Stimulated activated CD4-positive, alpha-beta T cell treated with anti-CD3 and anti-CD28 coated beads, Interleukin-4, amount 100 ng/mL, for 1 hour (primary cell): Measurements from ENCODE around the gene VMA21.

Experiments used
- DNase-seq: peaks from one replicate; pipeline ENCODE4 v3.0.0-alpha.2; 2020

The VMA21 gene

DNA sequence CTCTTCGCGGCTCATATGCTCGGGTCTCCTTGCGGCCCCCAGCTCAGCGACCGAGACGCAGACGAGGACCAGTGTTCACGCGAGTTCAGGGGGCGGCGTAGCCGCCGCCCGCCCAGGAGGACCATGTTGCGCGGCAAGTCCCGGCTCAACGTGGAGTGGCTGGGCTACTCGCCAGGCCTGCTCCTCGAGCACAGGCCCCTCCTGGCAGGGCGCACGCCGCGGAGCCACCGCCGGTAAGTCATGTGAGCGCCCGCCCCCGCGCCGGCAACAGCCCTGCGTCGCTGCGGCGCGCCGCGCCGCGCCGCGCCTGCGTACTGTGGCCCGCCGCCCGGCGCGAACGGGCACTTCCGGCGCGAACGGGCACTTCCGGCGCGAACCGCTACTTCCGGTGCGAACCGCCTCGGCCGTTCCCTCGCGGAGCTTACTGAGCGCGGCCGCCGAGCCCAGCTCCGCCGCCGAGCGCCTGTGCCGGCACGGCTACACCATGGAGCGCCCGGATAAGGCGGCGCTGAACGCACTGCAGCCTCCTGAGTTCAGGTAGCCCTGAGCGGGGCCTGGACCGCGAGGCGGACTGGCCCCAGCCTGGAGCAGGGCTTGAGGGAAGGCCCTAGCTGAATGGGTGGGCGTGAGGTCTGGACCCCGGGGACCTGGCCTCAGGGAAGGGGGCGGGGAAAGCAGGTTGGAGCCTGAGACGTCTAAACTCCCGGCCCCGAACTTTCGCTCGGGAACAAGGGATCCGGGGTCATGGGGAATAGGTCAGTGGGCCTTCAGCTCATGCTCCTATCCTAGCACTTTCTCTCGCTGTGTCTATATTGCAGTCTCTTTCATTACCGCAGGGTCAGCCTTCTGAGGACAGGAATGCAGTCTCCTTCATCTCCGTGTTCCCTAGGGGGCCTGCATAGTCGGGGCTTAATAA is at the start of gene VMA21:
Gene VMA21 (plus strand): TSS at position 382 of the 916 bp plus-strand sequence. CDS start 103 bp downstream, at position 485.
- DNase-seq: peak; percentile 84

GRCh38 chrX:151359341-151359740 is 37.7 kb upstream of the VMA21 start:
- no peak for DNase-seq

- DNase-seq: peak; percentile 45
Observed at GRCh38 chrX:151359931-151360871, 36.8 kb upstream of the VMA21 start.

DNA sequence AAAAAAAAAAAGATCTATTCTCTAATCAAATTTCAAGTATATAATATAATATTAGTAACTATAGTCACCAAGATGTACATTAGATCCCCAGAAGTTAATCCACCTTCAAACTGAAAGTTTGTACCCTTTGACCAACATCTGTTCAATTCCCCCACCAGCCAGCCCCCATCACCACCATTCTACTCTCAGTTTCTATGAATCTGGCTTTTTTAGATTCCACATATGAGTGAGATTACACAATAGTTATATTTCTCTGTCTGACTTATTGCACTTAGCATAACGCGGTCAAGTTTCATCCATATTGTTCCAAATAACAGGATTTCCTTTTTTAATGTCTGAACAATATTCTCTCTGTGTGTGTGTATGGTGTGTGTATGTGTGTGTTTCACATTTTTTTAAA is 33.7 kb upstream of the VMA21 start:
- no peak for DNase-seq

- DNase-seq: no peak
Observed at GRCh38 chrX:151365579-151365978, 31.4 kb upstream of the VMA21 start.

DNA sequence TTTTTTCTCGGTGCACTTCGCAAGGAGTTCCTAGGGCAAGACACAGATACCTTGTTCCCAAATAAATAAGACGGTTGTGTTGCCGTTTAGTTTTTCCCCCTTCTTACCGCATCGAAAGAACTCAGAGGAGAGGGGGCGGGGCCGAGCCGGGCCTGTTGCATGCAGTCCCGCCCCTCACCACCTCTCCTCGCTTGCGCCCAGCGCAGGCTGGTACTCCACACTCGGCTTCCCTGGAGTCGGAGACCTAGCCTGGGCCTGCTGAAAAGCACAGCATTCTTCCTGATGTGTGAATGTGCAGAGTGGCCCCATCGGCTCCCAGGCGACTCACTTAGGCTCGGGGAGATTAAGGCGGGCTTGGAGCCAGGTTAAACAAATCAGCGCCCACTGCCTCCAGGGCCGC is 26.1 kb upstream of the VMA21 start:
- DNase-seq: peak; percentile 11

DNA sequence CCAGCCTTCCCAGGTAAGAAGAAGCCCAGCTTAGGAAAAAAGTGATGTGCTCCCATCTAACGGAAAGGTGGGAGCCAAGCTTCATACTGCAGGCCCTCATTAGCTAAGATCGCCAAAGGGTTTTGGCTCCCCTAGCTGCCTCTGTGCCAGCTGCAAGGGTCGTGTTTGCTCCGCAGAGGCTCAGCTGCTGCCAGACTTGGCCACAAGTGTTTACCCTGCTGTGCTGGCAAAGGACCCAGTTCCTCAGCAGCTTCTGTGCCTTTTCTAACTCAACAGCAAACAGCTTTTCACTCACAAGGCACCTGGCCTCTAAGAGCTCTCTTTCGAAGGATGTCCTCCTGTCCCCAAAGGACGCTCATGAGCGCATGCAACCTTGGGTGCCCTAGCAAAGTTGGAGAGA is 12.2 kb upstream of the VMA21 start:
- DNase-seq: no peak

GRCh38 chrX:151386838-151387459 is 10.1 kb upstream of the VMA21 start:
- no peak for DNase-seq

GRCh38 chrX:151391722-151392121 is 5.3 kb upstream of the VMA21 start:
- no peak for DNase-seq

DNA sequence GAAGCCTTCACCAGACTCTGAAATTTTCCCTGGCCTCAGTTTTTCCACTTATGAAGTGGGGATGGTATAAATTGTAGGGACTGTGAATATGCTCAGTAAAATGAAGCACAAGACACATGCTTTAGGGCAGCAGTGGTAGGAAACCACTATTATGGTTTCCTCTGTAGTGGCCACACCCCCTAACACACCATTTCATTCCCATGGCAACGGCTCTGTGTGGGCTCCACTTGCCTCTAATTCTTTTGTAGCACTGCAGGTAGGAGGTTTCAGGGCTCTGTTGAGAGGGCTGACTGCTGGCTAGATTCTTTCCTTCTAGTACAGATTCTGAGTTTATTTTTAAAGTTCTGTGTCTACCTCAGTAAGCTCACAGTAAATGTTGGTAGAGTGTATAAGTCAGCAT is 3.5 kb upstream of the VMA21 start:
- no peak for DNase-seq

DNA sequence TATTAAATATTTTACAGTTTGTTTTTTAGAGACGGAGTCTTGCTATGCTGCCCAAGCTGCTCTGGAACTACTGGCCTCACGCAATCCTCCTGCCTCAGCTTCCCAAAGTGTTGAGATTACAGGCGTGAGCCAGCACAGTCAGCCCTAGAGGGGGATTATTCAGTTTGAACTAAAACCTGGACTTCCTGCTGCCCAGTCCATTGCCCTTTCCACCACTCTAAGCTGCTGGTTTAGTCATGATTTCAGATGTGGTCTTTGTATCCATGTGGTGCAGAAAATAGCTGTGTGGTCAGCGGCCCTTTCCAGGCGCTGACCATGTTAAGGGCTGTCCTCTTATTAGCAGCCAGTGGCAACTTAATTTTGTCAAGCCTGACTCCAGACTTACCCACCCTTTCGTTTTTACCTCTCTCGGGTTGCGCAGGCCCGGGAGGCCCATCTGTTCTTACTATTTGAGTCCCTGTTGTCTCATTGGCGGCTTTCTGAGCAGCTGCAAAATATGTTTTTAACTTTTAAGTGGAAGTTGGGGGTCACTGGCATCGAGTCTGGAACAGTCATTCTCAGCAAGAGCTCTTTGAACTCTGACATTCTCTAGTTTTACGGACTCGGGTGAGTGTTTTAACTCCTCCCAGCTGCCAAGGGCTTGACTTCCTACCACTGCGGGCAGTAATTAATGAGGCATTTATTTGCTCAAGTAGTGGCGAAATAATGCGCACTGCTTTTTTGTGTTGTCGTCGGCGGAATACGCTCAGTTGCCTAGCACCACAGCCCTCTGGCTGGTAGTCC is 773 bp upstream of the VMA21 start:
- peak; percentile 36 for DNase-seq

GRCh38 chrX:151397741-151398070 is 700 bp downstream of the VMA21 start:
- DNase-seq: no peak

- DNase-seq: no peak
Observed at GRCh38 chrX:151398346-151398745, 1.3 kb downstream of the VMA21 start.

GRCh38 chrX:151402719-151403390 is 5.8 kb downstream of the VMA21 start:
- DNase-seq: no peak

GRCh38 chrX:151416579-151416978 is 19.6 kb downstream of the VMA21 start:
- no peak for DNase-seq

DNA sequence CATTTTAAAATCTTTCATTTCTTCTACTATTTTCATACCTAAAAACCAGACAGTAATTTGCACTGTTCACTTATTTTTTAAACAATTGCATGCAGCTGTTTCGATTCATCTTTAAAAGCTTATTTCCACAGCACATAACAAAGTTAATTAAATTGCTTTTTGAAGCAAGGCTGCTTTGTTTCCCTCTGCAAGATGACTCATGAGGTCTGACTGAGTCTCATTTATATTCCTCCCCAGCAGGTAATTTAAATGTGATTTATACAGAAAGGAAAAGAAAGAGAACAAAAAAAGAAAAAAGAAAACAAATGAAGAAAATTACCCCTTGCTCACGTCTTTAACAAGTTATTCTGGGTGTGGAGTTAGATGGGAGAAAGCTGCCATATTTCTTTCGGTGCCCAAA is 22.8 kb downstream of the VMA21 start:
- no peak for DNase-seq

- DNase-seq: no peak
Observed at GRCh38 chrX:151424505-151424904, 27.5 kb downstream of the VMA21 start.

- no peak for DNase-seq
Observed at GRCh38 chrX:151448509-151448908, 51.5 kb downstream of the VMA21 start.

GRCh38 chrX:151458824-151459223 is 61.8 kb downstream of the VMA21 start:
- no peak for DNase-seq
